HG03442 (cell line): Measurements from ENCODE around the gene MUC5AC.

Experiments
- ATAC-seq: cut with Tn5 transposase; IDR thresholded peaks from one replicate; pipeline ENCODE4 v1.9.1; 2021; ENCODE audit warnings: mild to moderate bottlenecking, moderate library complexity; ENCODE audit not compliant: unreplicated experiment

Gene MUC5AC

DNA sequence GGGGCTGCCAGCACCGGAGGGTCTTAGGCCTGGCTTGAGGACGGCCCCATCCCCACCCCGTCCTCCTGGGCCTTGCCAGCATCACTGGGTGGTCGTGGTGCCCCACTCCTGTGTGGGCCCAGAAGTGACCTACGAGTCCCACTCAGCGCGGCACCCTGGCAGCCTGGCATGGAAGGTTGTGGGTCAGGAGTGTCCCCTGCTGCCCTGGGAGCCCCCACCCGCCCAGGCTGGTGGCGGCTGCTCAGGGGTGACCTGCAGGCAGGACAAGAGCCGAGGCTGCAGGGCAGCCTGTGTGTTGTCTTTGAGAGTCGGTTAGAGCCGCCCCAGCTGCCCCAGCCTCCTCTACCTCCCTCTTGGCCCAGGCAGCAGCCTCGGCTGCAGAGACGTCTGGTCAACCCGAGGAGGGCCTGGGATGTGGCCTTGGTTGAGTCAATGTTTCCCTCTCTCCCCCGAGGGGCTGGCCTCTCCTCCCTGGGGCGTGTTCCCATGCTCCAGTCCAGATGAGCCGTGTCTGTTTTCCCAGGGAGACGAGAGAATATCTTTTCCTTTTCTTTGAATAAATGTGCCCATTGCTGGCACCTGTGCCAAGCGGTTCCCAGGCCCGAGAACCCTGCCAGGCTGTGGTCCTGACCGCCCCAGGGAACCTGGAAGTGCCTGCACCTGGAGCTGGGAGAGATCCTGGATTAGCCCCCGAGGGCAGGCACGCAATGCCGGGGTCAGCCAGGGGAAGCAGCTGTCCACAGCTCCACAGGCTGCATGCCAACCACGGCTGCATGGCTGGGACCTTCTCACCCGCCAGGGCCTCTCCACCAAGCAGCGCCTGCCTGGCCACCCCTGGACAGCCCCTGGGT lies 35.7 kb upstream of the MUC5AC start:
- ATAC-seq: no peak

DNA sequence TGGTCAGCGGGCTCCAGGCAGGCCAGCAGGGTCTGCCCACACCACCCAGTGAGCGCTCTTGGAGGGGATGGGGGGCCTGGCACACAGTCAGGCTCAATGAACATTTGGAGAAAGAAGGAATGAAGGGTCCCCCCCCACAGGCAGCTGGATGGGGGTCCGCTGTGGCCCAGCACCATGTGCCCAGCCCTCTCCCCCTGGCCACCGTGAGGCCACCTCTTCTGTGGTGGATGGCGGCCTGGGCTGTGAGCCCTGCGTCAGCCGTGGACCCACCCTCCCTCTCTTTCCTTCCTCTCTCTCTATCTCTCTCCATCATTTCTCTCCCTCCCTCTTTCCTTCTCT lies 35.1 kb upstream of the MUC5AC start:
- no peak for ATAC-seq

DNA sequence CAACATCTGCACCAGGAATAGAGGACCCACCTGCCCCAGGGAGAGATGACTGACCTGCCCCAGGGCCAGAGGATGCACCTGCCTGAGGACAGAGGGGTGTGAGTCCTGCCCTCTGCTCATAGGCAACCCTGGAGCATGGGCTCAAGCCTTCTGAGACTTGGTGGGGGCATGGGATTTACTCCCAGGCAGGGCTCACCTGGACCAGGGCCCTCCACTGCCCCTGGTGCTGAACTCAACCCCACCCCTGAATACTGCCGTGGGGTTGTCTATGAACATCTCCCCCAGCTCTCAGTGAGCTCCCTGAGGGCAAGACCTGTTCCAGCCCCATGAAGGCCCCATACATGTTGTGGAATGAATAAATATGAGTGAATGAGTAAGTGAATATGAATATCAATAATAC lies 33.8 kb upstream of the MUC5AC start:
- no peak for ATAC-seq

GRCh38 chr11:1125803-1126202 lies 31.9 kb upstream of the MUC5AC start:
- no peak for ATAC-seq

DNA sequence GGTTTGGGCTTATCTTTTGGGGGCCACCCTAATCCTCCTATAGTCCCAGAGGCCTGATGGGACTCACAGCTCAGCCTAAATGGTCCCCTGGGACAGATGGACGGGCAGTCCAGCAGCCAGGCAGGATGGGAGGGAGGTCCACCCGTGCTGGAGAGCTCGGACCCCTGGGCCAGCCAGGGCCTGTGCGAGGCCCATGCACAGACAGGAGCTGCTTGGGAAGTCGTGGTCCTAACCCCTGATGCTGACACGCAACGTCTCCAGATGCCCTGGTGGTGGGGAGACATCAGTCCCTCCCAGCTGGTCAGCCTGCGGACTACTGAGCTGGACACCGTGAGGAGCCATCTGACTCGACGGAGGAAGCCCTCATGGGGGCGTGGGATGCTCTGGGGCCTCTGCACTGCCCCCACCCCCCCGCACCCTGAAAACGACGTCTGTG lies 31.2 kb upstream of the MUC5AC start:
- no peak for ATAC-seq

DNA sequence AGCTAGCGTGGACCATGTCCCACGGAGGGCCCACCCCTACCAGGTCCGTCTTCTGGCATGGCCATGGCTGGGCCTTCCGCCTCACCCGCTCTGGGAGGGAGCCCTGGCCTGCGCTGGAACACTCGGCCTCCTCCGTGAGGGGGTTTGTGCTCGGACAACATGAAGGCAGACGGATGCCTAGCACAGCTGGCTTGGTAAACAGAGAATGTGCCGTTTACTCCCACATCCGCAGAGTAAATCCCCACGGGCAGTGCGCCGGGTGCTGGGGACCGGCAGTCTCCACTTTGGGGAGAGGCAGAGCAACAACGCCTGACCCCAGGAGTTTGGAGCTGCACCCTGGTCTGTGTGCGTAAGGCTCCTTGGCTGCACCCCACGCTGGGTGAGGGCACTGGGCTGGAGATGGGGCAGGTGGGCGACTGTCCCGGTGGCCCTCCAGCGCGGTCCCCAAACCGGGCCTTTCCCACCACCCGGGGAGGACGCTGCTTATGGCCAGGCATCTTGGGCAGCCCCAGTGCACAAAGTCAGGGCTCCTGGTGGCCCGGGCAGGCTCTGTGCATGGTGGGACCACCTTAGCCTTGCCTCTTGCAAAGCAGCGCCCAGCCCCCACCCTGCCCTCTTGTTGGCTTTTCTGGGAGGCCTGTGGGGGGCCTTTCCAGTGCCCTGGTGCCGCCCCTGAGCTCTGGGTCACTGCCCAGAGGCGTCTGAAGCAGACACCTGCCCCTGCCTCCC lies 30.7 kb upstream of the MUC5AC start:
- ATAC-seq: no peak

DNA sequence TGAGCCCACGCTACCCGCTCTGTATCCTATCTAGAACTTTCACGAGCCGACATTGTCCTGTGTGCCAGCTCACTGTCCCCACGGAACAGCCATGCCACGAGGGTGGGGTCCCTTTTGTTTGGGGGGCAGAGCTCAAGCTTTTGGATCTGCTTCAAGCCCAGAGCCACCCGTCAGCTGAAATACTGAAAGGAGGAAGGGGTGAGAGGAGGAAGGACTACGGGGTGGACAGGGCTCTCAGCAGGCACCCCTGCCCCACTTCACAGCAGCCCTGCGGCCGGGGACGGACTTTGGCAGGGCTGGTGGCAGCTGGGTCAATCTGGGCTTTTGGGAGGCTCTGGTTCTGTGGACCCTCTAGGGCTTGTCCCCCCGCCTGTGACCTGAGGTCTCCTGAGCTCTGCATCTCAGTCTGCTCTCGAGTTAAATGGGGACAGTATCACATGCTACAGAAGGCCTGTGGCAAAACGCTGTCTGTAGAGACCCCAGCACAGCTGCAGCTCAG lies 30.0 kb upstream of the MUC5AC start:
- no peak for ATAC-seq

DNA sequence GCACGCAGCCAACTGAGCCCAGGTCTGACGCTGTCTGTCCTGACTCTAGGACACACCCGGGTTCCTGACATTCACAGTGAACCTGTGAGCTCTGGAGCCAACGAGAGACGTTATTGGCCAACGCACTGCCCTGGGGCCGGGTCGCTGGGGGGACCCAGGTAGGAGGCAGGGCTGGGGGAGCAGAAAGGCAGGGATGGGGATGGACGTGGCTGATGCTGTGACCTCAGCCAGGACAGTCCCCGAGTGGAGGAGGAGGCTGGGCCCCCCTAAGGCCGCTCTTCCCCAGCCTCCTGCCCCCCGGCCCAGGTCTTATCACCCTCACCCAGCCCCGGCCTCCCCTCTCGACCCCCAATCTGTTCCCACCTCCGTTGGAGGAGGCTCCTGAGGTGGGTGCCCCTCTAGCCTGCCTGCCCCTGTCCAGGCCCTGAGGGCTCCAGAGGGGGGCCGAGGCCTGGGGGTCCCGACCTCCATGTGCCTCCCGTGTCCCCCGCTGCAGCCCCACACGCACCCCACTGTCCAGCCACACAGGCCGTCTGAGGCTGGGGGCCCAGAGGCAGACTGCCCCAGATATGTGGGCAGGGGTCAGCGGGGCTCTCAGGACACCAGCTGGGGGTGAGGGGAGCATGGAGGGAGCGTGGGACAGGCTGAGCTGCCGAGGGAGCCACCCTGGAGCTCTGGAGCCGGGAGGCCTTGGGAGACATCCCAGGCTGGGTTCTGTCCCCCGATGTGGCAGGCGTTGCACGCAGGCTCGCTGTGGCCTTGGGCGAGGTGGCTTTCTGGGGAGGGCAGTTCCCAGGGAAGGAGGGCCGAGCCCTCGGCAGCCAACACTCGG lies 29.2 kb upstream of the MUC5AC start:
- no peak for ATAC-seq

- no peak for ATAC-seq
Measured at GRCh38 chr11:1129143-1129610, 28.6 kb upstream of the MUC5AC start.

DNA sequence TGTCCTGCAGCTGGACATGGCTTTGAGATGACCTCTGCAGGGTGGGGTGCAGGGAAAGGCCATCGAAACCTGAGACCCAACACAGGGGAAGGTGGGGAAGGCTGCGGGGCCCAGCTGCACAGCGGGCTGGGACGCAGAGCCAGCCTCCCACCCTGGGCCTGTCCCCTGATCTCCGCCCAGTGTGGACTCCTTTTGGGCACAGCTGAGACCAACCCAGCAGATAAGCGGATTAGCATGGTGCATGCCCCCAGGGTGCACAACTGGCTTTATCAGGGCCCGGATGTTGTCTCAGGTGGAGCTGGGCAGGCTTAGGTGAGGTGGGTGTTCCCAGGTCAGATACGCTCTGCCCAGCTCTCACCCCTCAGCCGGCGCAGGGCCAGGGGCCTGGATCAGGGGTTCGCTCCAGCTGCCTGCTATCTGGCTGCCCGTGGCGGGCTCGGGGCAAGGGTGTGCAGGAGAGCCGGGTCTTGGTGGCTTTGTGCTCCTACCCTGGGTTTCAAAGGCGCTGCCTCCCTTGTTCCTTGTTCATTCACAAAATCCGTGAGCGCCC lies 28.1 kb upstream of the MUC5AC start:
- ATAC-seq: no peak

DNA sequence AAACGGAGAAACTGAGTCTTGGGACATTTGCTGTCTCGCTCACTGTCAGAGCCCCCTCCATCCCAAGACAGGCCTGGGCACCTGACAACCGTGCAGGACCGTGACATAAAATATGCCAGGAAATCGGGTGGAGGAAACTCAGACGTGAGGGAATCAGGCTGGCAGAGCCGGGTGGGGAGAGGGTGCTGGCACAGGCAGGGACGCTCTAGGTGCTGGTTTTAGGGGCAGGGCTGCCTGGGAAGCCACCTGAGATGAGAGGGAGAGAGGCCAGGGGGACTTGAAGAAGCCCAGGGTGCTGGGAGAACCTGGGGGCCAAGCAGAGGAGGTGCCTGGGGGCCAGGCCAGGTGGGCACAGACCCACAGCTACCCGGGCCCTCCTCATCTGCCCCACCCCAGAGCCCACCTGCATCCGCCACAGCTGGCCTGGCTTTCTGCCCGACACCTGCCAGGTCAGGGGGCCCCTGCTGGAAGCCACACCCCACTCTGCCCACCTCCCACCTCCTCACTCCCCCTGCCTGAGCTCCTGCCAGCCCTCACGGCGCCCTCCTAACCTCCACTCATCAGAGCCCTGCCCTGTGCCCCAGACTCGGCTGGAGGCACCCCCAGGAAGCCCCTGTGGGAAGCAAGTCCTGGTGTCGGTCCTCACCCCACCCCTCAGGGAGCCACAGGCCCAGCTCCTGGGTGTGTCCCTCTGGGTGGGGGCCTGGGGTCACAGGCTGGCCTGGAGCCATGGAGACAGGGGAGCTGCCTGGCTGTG lies 27.3 kb upstream of the MUC5AC start:
- no peak for ATAC-seq

GRCh38 chr11:1131033-1131911 lies 26.5 kb upstream of the MUC5AC start:
- ATAC-seq: no peak

GRCh38 chr11:1134848-1135445 lies 22.8 kb upstream of the MUC5AC start:
- no peak for ATAC-seq

DNA sequence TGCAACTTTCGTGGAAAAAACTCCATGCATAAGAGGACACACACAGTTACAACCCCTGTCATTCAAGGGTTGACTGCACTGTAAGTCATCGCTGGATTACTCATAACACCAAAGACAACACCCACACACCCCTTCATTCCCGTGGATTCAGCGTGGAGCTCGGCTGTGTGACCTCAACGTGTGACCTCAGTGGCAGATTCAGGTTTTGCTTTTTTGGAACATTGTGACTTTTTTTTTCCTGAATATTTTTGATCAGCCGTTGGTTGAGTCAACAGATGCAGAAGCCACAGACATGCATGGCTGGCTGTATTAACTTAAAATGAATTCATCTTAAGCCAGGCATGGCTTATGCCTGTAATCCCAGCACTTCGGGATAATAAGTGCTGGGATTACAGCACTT lies 19.7 kb upstream of the MUC5AC start:
- no peak for ATAC-seq

DNA sequence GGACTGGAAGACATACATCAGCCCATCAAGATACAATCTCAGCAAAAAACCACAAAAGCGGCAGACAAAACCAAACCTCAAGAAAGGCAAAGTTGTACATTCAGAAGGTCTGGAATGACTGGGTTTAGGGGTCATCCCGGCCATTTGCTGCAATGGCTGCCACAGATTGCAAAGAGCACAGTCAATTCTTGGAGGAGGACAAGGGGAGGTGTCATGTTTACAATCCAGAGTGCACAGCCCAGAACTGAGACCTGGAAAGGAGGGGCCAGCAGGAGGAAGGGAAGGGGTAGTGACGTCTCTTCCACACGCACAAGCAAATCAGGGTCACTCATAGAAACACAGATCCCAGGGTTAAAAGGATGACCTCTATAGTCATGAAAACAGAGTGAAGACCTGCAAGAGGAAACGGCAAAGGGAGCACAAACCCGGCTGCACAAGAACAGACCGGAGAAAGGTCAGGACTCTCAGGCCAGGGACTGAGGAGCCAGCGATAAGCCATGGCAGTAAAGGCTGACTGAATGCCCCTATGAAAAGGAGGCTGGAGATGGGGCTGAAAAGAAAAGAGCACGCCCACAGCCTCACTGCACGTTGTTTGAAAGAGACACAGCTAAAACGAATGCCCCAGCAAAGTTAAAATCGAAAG lies 18.2 kb upstream of the MUC5AC start:
- no peak for ATAC-seq

DNA sequence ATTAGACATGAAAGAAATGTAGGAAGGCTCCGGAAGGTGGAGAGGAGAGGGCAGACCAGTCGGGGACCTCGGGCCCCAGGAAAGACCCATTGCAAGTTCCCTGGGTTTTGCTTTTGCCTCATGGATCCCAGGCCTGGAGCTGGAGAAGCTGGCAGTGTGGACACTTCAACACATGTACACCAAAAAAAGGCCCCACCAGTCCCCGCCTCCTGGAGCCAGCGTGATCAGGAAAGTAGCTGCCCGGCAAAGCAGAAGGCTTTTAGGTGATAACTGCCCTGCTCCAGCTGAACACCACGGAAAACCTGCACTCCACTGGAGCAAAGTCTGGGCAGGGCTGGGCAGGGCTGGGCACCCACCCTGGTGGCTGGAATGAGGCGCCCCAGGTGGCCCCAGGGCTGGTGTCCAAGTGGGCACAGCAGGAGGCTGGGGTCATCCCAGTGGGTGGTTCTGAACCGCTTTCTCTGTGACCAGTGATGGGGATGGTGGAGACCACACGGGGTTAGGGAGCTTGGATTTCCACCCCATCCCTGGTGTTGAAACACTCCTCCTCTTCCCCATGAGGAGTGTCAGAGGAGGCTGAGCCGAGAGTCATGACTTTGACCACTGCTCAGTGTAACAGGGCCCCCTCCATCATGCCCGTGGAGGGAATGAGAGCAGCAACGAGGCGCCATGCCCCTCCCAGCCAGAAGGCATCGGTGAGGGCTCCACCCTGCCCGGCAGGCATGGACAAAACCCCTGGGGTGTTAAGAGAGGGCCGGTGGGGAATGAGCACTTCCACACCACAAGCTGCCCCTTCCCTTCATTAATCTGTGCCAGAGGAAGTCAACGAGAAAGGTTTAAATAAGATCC lies 16.9 kb upstream of the MUC5AC start:
- ATAC-seq: no peak

DNA sequence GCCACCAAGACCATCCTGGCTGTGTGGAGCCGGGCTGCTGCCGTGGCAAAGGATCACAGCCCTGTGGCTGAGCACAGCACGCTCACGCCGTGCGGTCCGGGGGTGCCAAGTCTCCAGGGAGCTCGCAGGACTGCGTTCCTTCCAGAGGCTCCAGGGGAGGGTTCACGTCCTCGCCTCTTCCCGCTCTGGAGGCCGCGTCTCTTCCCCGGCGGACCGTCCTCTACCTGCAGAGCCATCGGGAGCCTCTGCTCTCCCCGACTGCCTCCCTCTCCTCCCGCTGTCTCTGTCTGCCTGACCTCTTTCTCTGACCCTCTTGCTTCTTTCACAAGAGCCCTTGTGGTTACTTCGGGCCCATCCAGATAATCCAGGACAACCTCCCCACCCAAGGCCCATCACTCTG lies 11.4 kb upstream of the MUC5AC start:
- ATAC-seq: no peak
